T47D (cell line): ENCODE data around the gene CD180.

ENCODE experiments used
- DNase-seq, 2 experiments: peaks; one replicate each; pipeline versions ENCODE4 v3.0.0 to v3.0.0-alpha.2; 2011 to 2012; ENCODE audit warnings: low read depth in 1 of 2, low spot score in 1 of 2
- JUND ChIP-seq: IDR thresholded peaks from 2 replicates; pipeline ENCODE4 v1.6.1; 2012; ENCODE audit warnings: low read depth
- in situ Hi-C: cut with HindIII; loops from 2 replicates; pipeline ENCODE4 v1.10.0; 2016; ENCODE audit warnings: low sequenced_read_pairs, low pct_unique_long_range_greater_than_20kb

Gene CD180

GRCh38 chr5:67160985-67161384 lies 35.6 kb downstream of the CD180 start:
- peak; percentile 85 to 86 for DNase-seq
- TF ChIP-seq JUND = no peak
- in situ Hi-C loops = no loop called here

GRCh38 chr5:67160272-67160671 lies 36.3 kb downstream of the CD180 start:
- TF ChIP-seq JUND = no peak
- DNase-seq = peak in 1 of 2 experiments; percentile 20
- in situ Hi-C loops = no loop called here

- in situ Hi-C loops = no loop called here
- peak in 1 of 2 experiments; percentile 65 for DNase-seq
- TF ChIP-seq JUND = no peak
Observed at GRCh38 chr5:67156976-67157583, 39.5 kb downstream of the CD180 start.

- TF ChIP-seq JUND = no peak
- DNase-seq = peak in 1 of 2 experiments; percentile 9
- in situ Hi-C loops = no loop called here
Observed at GRCh38 chr5:67154556-67155206, 41.9 kb downstream of the CD180 start.

- TF ChIP-seq JUND = no peak
- DNase-seq = peak in 1 of 2 experiments; percentile 29
- in situ Hi-C loops = no loop called here
Observed at GRCh38 chr5:67153292-67153691, 43.3 kb downstream of the CD180 start.

- no peak for TF ChIP-seq JUND
- DNase-seq = no peak
- in situ Hi-C loops = no loop called here
Observed at GRCh38 chr5:67152400-67152799, 44.2 kb downstream of the CD180 start.

- in situ Hi-C loops = no loop called here
- TF ChIP-seq JUND = no peak
- peak in 1 of 2 experiments; percentile 57 for DNase-seq
Observed at GRCh38 chr5:67149951-67150523, 46.6 kb downstream of the CD180 start.

- in situ Hi-C loops = no loop called here
- no peak for DNase-seq
- no peak for TF ChIP-seq JUND
Observed at GRCh38 chr5:67149057-67149950, 47.3 kb downstream of the CD180 start.

GRCh38 chr5:67147760-67148159 lies 48.8 kb downstream of the CD180 start:
- TF ChIP-seq JUND = no peak

GRCh38 chr5:67146981-67147380 lies 49.6 kb downstream of the CD180 start:
- TF ChIP-seq JUND = no peak
- in situ Hi-C loops = no loop called here
- DNase-seq = no peak

More at GRCh38 chr5:67147760-67148159, 48.8 kb downstream of the CD180 start:
- no peak for DNase-seq
- in situ Hi-C loops = no loop called here

- in situ Hi-C loops = no loop called here
- DNase-seq = no peak
Observed at GRCh38 chr5:67146574-67146973, 50.0 kb downstream of the CD180 start.

GRCh38 chr5:67144183-67144639 lies 52.4 kb downstream of the CD180 start:
- in situ Hi-C loops = no loop called here
- no peak for DNase-seq
- TF ChIP-seq JUND = no peak

More at GRCh38 chr5:67146574-67146973, 50.0 kb downstream of the CD180 start:
- TF ChIP-seq JUND = no peak
